ENCODE measurements around the gene RBCK1. TPM values are rescaled to one million over a fixed set of nuclear protein-coding genes. Genes with fewer than 3 reads are reported as not detected.

Gene RBCK1
- total and polyA plus RNA-seq, 2 donors (not counting 3 experiments of a cell fraction or from before 2014, with no cell fraction given) = 80.4 to 82.7 TPM

DNA sequence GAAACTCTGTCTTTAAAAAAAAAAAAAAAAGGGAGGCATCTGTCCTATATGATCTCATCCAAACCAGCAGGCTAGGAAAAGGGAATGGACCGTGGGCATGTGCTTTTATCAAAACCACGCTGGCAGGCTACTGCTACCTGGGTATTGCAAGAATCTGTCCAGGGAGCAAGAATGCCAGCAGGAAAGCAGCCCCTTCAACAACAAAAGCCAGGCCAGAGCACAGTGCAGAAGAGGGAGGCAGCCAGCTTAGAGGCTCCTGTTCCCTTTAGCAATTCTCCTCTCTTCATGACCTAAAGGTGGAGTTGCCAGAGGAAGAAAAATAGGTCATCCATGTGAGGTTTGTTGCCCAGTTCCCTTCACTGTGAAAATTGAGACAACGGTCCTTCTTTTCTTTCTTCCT lies 36.0 kb downstream of the RBCK1 start:
- peaks cover 11% of the 10 kb centered on the region for H3K4me1 ChIP-seq (ENCODE audit: control insufficient read depth, extremely low read depth, insufficient read depth, low read length)
- no peak overlapping the region for H3K9ac ChIP-seq (replicated peaks; ENCODE audit: extremely low read depth, insufficient read depth, low read length)
- H3K36me3 ChIP-seq (ENCODE audit: control insufficient read depth in 2 of 2, extremely low read depth in 1 of 2, insufficient read depth in 2 of 2, low read length in 2 of 2) = peaks cover 13 to 23% of the 10 kb centered on the region in 2 experiments
- H2AFZ ChIP-seq (ENCODE audit: low read depth, low read length) = no peak overlapping the region
- H3K9me1 ChIP-seq (replicated peaks; ENCODE audit: control insufficient read depth, extremely low read depth, insufficient read depth, low read length) = no peaks in the 10 kb centered on the region
- no peak for TF ChIP-seq POLR2AphosphoS5 (IDR thresholded peaks at IDR 0.05; ENCODE audit: insufficient read depth, low read depth, low read length)
- no peak for TF ChIP-seq JUN (IDR thresholded peaks at IDR 0.05; ENCODE audit: borderline replicate concordance, insufficient read depth, insufficient read length, low read depth)
- TF ChIP-seq, protein P1, sequence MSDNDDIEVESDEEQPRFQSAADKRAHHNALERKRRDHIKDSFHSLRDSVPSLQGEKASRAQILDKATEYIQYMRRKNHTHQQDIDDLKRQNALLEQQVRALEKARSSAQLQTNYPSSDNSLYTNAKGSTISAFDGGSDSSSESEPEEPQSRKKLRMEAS (IDR thresholded peaks at IDR 0.05; ENCODE audit: insufficient read depth, insufficient read length) = no peak
- intact Hi-C loops (cut with micrococcal nuclease) = no loop called here
- FAIRE-seq = no peak
- POLR2A ChIA-PET = no interaction called here
- no peak overlapping the region for H3K27ac ChIP-seq (ENCODE audit: insufficient read depth, low read depth, low read length)
- H4K20me1 ChIP-seq (replicated peaks; ENCODE audit: control insufficient read depth, extremely low read depth, insufficient read depth, low read length) = no peaks in the 10 kb centered on the region
- no TSS peak for BruUV-seq (replicated peaks)
- dilution Hi-C loops (cut with MboI; ENCODE audit: extremely low pct_ligation_motif_present, low sequenced_read_pairs) = no loop called here
- H3K9me3 ChIP-seq (replicated peaks; ENCODE audit: control insufficient read depth, insufficient read depth, low read length) = no peaks in the 10 kb centered on the region
- H3K27me3 ChIP-seq (ENCODE audit: control insufficient read depth in 2 of 2, insufficient read depth in 2 of 2, low read length in 2 of 2) = no peaks in the 10 kb centered on the region
- H3K79me2 ChIP-seq (ENCODE audit: control insufficient read depth, insufficient read depth, low read length) = peaks cover 22% of the 10 kb centered on the region
- no peak for DNase-seq (ENCODE audit: low read depth, low spot score)
- H3K4me2 ChIP-seq (ENCODE audit: insufficient read depth, low read length) = no peak overlapping the region
- no peak overlapping the region for H3K4me3 ChIP-seq (replicated peaks in 1 of 3; ENCODE audit: insufficient read depth in 1 of 3, low read depth in 1 of 3, low read length in 3 of 3)
- CTCF ChIA-PET = interaction anchor here (2.2 kb wide), 1 partner anchor 12 kb away, joined by 15 read pairs; no protein-coding TSS in a partner anchor

DNA sequence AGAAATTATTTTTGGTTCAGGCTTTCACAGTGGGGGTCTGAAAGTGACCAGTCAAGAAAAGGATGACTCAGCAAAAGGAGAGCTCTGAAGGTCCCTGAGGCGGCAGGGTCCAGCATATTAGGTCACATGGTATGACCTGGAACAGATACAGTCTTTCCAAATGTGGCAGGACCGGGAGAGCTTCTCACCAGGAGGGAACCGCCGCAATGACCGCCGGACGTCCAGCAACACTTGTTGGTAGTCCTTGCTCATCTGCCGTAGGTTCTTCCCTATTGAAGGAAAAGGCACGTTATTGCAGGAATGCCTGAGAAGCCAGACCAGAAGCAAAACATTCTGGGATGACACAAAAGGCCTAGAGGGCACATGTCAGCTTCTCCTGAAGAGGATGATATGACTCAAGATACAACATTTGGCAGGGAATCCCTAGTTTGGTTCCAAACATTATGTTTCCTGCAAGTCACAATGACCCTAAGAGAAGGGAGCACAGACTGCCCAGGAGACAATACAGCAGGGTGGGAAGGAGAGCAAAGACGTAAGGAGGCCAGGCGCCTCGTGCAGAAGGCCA lies 36.8 kb downstream of the RBCK1 start:
- H3K9me1 ChIP-seq (replicated peaks; ENCODE audit: control insufficient read depth, extremely low read depth, insufficient read depth, low read length) = no peaks in the 10 kb centered on the region
- H3K4me2 ChIP-seq (ENCODE audit: insufficient read depth, low read length) = no peak overlapping the region
- peaks cover 6% of the 10 kb centered on the region for H3K4me1 ChIP-seq (ENCODE audit: control insufficient read depth, extremely low read depth, insufficient read depth, low read length)
- H3K9me3 ChIP-seq (replicated peaks; ENCODE audit: control insufficient read depth, insufficient read depth, low read length) = no peaks in the 10 kb centered on the region
- no peak overlapping the region for H2AFZ ChIP-seq (ENCODE audit: low read depth, low read length)
- H3K9ac ChIP-seq (replicated peaks; ENCODE audit: extremely low read depth, insufficient read depth, low read length) = no peak overlapping the region
- peaks cover 13 to 22% of the 10 kb centered on the region in 2 experiments for H3K36me3 ChIP-seq (ENCODE audit: control insufficient read depth in 2 of 2, extremely low read depth in 1 of 2, insufficient read depth in 2 of 2, low read length in 2 of 2)
- intact Hi-C loops (cut with micrococcal nuclease) (no loop called here), dilution Hi-C loops (cut with MboI; ENCODE audit: extremely low pct_ligation_motif_present, low sequenced_read_pairs) (no loop called here)
- no TSS peak for BruUV-seq (replicated peaks)
- FAIRE-seq = peak; percentile 15
- H3K79me2 ChIP-seq (ENCODE audit: control insufficient read depth, insufficient read depth, low read length) = peaks cover 28% of the 10 kb centered on the region
- POLR2A ChIA-PET = no interaction called here
- H4K20me1 ChIP-seq (replicated peaks; ENCODE audit: control insufficient read depth, extremely low read depth, insufficient read depth, low read length) = no peaks in the 10 kb centered on the region
- H3K4me3 ChIP-seq (replicated peaks in 1 of 3; ENCODE audit: insufficient read depth in 1 of 3, low read depth in 1 of 3, low read length in 3 of 3) = no peak overlapping the region
- TF ChIP-seq MYC (IDR thresholded peaks at IDR 0.05; ENCODE audit: low read depth, low read length) (no peak), FOS (IDR thresholded peaks at IDR 0.05; ENCODE audit: borderline replicate concordance, insufficient read depth, low read length) (no peak), JUN (IDR thresholded peaks at IDR 0.05; ENCODE audit: borderline replicate concordance, insufficient read depth, insufficient read length, low read depth) (no peak), GATA2 (IDR thresholded peaks at IDR 0.05; ENCODE audit: insufficient read depth, insufficient read length, low read depth, low read length) (no peak)
- TF ChIP-seq, protein P1 (IDR thresholded peaks at IDR 0.05; ENCODE audit: insufficient read depth, insufficient read length) = no peak
- H3K27ac ChIP-seq (ENCODE audit: insufficient read depth, low read depth, low read length) = no peak overlapping the region
- H3K27me3 ChIP-seq (ENCODE audit: control insufficient read depth in 2 of 2, insufficient read depth in 2 of 2, low read length in 2 of 2) = no peaks in the 10 kb centered on the region
- peak; percentile 42 for DNase-seq (ENCODE audit: low read depth, low spot score)
- CTCF ChIA-PET = interaction anchor here (1.0 to 2.2 kb wide), 4 partner anchors 13 to 35 kb away, joined by 4 to 15 read pairs (median 6); no protein-coding TSS in a partner anchor

All from endothelial cell of umbilical vein (primary cell).